Gastroesophageal sphincter (tissue), 3 donors: Measurements from ENCODE around the gene ATP6V1E1.

Experiments
- CTCF ChIP-seq, 4 experiments: fragments of 200-600 bp in 2 of 4; fragments of 450-650 bp in 2 of 4; sonication (generic) in 1 of 4; IDR thresholded peaks; one replicate each; pipeline ENCODE4 v1.5.1; 2017 to 2019; ENCODE audit warnings: antibody characterized with exemption in 4 of 4, mild to moderate bottlenecking in 2 of 4, moderate library complexity in 2 of 4
- POLR2AphosphoS5 ChIP-seq: sonication (generic); formaldehyde crosslinking; IDR thresholded peaks from one replicate; pipeline ENCODE4 v1.6.1; 2017; ENCODE audit warnings: antibody characterized with exemption

GRCh38 chr22:17552737-17553136 lies 75.8 kb downstream of the ATP6V1E1 start:
- no peak for TF ChIP-seq CTCF (IDR thresholded peaks at IDR 0.05)
- TF ChIP-seq POLR2AphosphoS5, result no peak
